Stimulated activated CD8-positive, alpha-beta memory T cell treated with anti-CD3 and anti-CD28 coated beads, Interleukin-7, amount 100 ng/mL, for 1 hour (primary cell): ENCODE results near the gene P2RX2.

ENCODE experiments used
- DNase-seq, 2 donors: peaks; one replicate each; pipeline ENCODE4 v3.0.0-alpha.2; 2020; ENCODE audit warnings: low read depth in 2 of 2

Gene P2RX2

GRCh38 chr12:132638541-132639408, 20.2 kb downstream of the P2RX2 start:
- DNase-seq: no peak

- no peak for DNase-seq
Measured at GRCh38 chr12:132639956-132640520, 21.5 kb downstream of the P2RX2 start.

GRCh38 chr12:132640936-132641335, 22.4 kb downstream of the P2RX2 start:
- DNase-seq: no peak

- no peak for DNase-seq
Measured at GRCh38 chr12:132641811-132642650, 23.5 kb downstream of the P2RX2 start.

GRCh38 chr12:132642846-132643835, 24.6 kb downstream of the P2RX2 start:
- no peak for DNase-seq

GRCh38 chr12:132646850-132647249, 28.3 kb downstream of the P2RX2 start:
- DNase-seq: no peak

GRCh38 chr12:132647858-132648257, 29.3 kb downstream of the P2RX2 start:
- DNase-seq: no peak

GRCh38 chr12:132648616-132649225, 30.1 kb downstream of the P2RX2 start:
- no peak for DNase-seq

GRCh38 chr12:132649226-132649945, 30.8 kb downstream of the P2RX2 start:
- DNase-seq: no peak

GRCh38 chr12:132651444-132652100, 33.0 kb downstream of the P2RX2 start:
- DNase-seq: no peak

- no peak for DNase-seq
Measured at GRCh38 chr12:132653567-132654290, 35.2 kb downstream of the P2RX2 start.

- DNase-seq: no peak
Measured at GRCh38 chr12:132657004-132657727, 38.6 kb downstream of the P2RX2 start.

- DNase-seq: no peak
Measured at GRCh38 chr12:132658149-132658894, 39.7 kb downstream of the P2RX2 start.

- DNase-seq: no peak
Measured at GRCh38 chr12:132659146-132659545, 40.6 kb downstream of the P2RX2 start.

GRCh38 chr12:132660052-132660451, 41.5 kb downstream of the P2RX2 start:
- no peak for DNase-seq

- DNase-seq: no peak
Measured at GRCh38 chr12:132660996-132661395, 42.4 kb downstream of the P2RX2 start.

GRCh38 chr12:132661972-132662371, 43.4 kb downstream of the P2RX2 start:
- no peak for DNase-seq
